GM18526 (cell line): ENCODE measurements around the gene KIF26B.

Source experiments
- POLR2A ChIP-seq: IDR thresholded peaks from 3 replicates; pipeline ENCODE4 v1.6.1; 2011; ENCODE audit not compliant: insufficient read length; ENCODE audit errors: extremely low read depth

The KIF26B gene

GRCh38 chr1:245686446-245687030 lies 531.8 kb downstream of the KIF26B start:
- TF ChIP-seq POLR2A, result no peak

- TF ChIP-seq POLR2A, result no peak
Measured at GRCh38 chr1:245687152-245687635, 532.4 kb downstream of the KIF26B start.

GRCh38 chr1:245687636-245688535 lies 533.1 kb downstream of the KIF26B start:
- no peak for TF ChIP-seq POLR2A

GRCh38 chr1:245688536-245689453 lies 534.0 kb downstream of the KIF26B start:
- TF ChIP-seq POLR2A, result no peak

GRCh38 chr1:245690156-245690690 lies 535.4 kb downstream of the KIF26B start:
- no peak for TF ChIP-seq POLR2A

- TF ChIP-seq POLR2A, result no peak
Measured at GRCh38 chr1:245690946-245691541, 536.3 kb downstream of the KIF26B start.

GRCh38 chr1:245691897-245692296 lies 537.1 kb downstream of the KIF26B start:
- no peak for TF ChIP-seq POLR2A

- no peak for TF ChIP-seq POLR2A
Measured at GRCh38 chr1:245692318-245692717, 537.5 kb downstream of the KIF26B start.

GRCh38 chr1:245693116-245693793 lies 538.5 kb downstream of the KIF26B start:
- TF ChIP-seq POLR2A, result no peak

GRCh38 chr1:245693941-245694752 lies 539.4 kb downstream of the KIF26B start:
- no peak for TF ChIP-seq POLR2A

- TF ChIP-seq POLR2A, result no peak
Measured at GRCh38 chr1:245694753-245695195, 540.0 kb downstream of the KIF26B start.

- TF ChIP-seq POLR2A, result no peak
Measured at GRCh38 chr1:245695211-245695610, 540.4 kb downstream of the KIF26B start.

- TF ChIP-seq POLR2A, result no peak
Measured at GRCh38 chr1:245698116-245698515, 543.3 kb downstream of the KIF26B start.
